Measurements from ENCODE around the gene JMJD7.
A peak's percentile ranks its signal among the peaks of the same experiment; 100 is the strongest.

The JMJD7 gene

GRCh38 chr15:41783296-41783695, 44.6 kb upstream of the JMJD7 start:
- Histone ChIP-seq H3K27ac (ENCODE audit: low read depth, low read length) (no peak overlapping the region), H3K27me3 (ENCODE audit: control insufficient read depth, low read length) (no peaks in the 10 kb centered on the region), H4K20me1 (ENCODE audit: control insufficient read depth, insufficient read depth, low read depth, low read length) (no peaks in the 10 kb centered on the region), H3K36me3 (ENCODE audit: control insufficient read depth, low read length) (no peaks in the 10 kb centered on the region), H3K4me1 (ENCODE audit: control insufficient read depth, low read length) (peaks cover 17% of the 10 kb centered on the region), H3K4me2 (ENCODE audit: low read length) (0 out of 2 replicates have a peak overlapping the region, but pooled peaks have one; percentile 17), H3K79me2 (ENCODE audit: control insufficient read depth, low read length) (peaks cover 6% of the 10 kb centered on the region), H3K9me2 (replicated peaks; ENCODE audit: control insufficient read depth, low read length) (no peaks in the 10 kb centered on the region), H3F3A (ENCODE audit: control insufficient read depth, insufficient read depth) (no peaks in the 10 kb centered on the region), H3K9me3 (ENCODE audit: control insufficient read depth, insufficient read depth, low read length) (no peaks in the 10 kb centered on the region), H3K4me3 (ENCODE audit: low read length) (no peak overlapping the region)
- TF ChIP-seq EZH2phosphoT487 (IDR thresholded peaks at IDR 0.05; ENCODE audit: borderline replicate concordance, low read length) = no peak
- TF ChIP-seq, protein P1, sequence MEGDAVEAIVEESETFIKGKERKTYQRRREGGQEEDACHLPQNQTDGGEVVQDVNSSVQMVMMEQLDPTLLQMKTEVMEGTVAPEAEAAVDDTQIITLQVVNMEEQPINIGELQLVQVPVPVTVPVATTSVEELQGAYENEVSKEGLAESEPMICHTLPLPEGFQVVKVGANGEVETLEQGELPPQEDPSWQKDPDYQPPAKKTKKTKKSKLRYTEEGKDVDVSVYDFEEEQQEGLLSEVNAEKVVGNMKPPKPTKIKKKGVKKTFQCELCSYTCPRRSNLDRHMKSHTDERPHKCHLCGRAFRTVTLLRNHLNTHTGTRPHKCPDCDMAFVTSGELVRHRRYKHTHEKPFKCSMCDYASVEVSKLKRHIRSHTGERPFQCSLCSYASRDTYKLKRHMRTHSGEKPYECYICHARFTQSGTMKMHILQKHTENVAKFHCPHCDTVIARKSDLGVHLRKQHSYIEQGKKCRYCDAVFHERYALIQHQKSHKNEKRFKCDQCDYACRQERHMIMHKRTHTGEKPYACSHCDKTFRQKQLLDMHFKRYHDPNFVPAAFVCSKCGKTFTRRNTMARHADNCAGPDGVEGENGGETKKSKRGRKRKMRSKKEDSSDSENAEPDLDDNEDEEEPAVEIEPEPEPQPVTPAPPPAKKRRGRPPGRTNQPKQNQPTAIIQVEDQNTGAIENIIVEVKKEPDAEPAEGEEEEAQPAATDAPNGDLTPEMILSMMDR (IDR thresholded peaks at IDR 0.05; ENCODE audit: low read depth, low read length, poor library complexity, severe bottlenecking) = no peak

DNA sequence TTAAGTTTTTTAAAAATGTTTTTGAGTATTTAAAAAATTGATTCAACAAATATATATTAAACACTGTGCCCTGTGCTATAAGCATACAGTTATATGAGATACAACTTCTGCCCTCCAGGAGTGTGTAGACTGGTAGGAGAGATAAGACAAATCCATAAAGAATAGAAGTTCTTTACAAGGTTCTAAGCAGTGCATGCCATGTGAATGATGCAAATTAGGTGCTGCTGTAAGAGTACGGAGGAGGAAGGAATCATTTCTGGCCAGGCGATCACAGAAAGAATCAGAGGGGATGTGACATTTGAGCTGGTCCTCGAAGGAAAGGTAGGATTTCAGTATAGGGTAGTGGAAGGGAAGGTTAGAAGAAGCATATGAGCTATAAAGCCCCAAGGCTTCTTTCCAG, 39.6 kb upstream of the JMJD7 start:
- Histone ChIP-seq H3K9me2 (replicated peaks; ENCODE audit: control insufficient read depth, low read length) (no peaks in the 10 kb centered on the region), H3K36me3 (ENCODE audit: control insufficient read depth, low read length) (no peaks in the 10 kb centered on the region), H3K27ac (ENCODE audit: low read depth, low read length) (no peak overlapping the region), H3K27me3 (ENCODE audit: control insufficient read depth, low read length) (no peaks in the 10 kb centered on the region), H3K4me3 (ENCODE audit: low read length) (no peak overlapping the region), H3K9me3 (ENCODE audit: control insufficient read depth, insufficient read depth, low read length) (no peaks in the 10 kb centered on the region), H3K4me1 (ENCODE audit: control insufficient read depth, low read length) (peaks cover 26% of the 10 kb centered on the region), H3K4me2 (ENCODE audit: low read length) (no peak overlapping the region), H3K79me2 (ENCODE audit: control insufficient read depth, low read length) (peaks cover 5% of the 10 kb centered on the region), H3F3A (ENCODE audit: control insufficient read depth, insufficient read depth) (no peaks in the 10 kb centered on the region), H4K20me1 (ENCODE audit: control insufficient read depth, insufficient read depth, low read depth, low read length) (no peaks in the 10 kb centered on the region)
- TF ChIP-seq, protein P1 (IDR thresholded peaks at IDR 0.05; ENCODE audit: low read depth, low read length, poor library complexity, severe bottlenecking) = no peak
- TF ChIP-seq EZH2phosphoT487 (IDR thresholded peaks at IDR 0.05; ENCODE audit: borderline replicate concordance, low read length) = no peak

DNA sequence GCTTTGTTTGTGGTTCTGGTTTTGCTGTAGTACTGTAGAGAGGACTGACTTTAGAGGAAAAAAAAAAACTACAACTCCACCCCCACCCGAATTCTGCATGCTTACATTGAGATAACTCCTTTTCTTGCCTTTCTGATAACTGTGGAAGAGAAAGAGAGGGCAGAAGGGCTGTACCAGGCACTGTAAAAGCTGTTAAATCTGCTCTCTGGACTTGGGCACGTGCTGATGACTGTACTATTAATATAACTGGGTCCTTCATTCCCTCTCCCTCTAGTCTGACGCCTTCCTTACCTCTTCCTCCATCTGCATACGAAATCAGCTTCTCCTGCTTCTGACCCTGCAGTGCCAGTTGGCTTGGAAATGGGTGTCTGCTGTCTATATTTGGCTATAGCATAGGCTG, 38.7 kb upstream of the JMJD7 start:
- H3K4me2 ChIP-seq (ENCODE audit: low read length) = no peak overlapping the region
- no peaks in the 10 kb centered on the region for H3K79me2 ChIP-seq (ENCODE audit: control insufficient read depth, low read length)
- no peak overlapping the region for H3K27ac ChIP-seq (ENCODE audit: low read depth, low read length)

More for the DNA sequence above, 38.7 kb upstream of the JMJD7 start:
- no peaks in the 10 kb centered on the region for H4K20me1 ChIP-seq (ENCODE audit: control insufficient read depth, insufficient read depth, low read depth, low read length)
- no peaks in the 10 kb centered on the region for H3K9me3 ChIP-seq (ENCODE audit: control insufficient read depth, insufficient read depth, low read length)
- TF ChIP-seq, protein P1 (IDR thresholded peaks at IDR 0.05; ENCODE audit: low read depth, low read length, poor library complexity, severe bottlenecking) = no peak
- no peak for TF ChIP-seq EZH2phosphoT487 (IDR thresholded peaks at IDR 0.05; ENCODE audit: borderline replicate concordance, low read length)
- no peak overlapping the region for H3K4me3 ChIP-seq (ENCODE audit: low read length)
- no peaks in the 10 kb centered on the region for H3K9me2 ChIP-seq (replicated peaks; ENCODE audit: control insufficient read depth, low read length)
- H3K27me3 ChIP-seq (ENCODE audit: control insufficient read depth, low read length) = no peaks in the 10 kb centered on the region
- no peaks in the 10 kb centered on the region for H3F3A ChIP-seq (ENCODE audit: control insufficient read depth, insufficient read depth)
- no peaks in the 10 kb centered on the region for H3K36me3 ChIP-seq (ENCODE audit: control insufficient read depth, low read length)
- H3K4me1 ChIP-seq (ENCODE audit: control insufficient read depth, low read length) = peaks cover 28% of the 10 kb centered on the region

Data from DOHH2 (cell line).